GM12892 (cell line): Measurements from ENCODE around the gene LAMP1.

Source experiments
- DNase-seq: peaks from one replicate; pipeline ENCODE4 v3.0.0; 2011; ENCODE audit not compliant: insufficient read length
- FAIRE-seq: peaks from 2 replicates; lab custom pipeline; 2011; peaks lifted over from hg19 to GRCh38; lab: Jason Lieb, UNC
- POLR2A ChIP-seq: IDR thresholded peaks from 2 replicates; pipeline ENCODE4 v1.6.1; 2011; ENCODE audit warnings: low read depth, low read length, control low read depth
- POLR2AphosphoS5 ChIP-seq: IDR thresholded peaks from 2 replicates; pipeline ENCODE4 v1.6.1; 2011; ENCODE audit warnings: low read depth, low read length, control low read depth
- TAF1 ChIP-seq: IDR thresholded peaks from 2 replicates; pipeline ENCODE4 v1.6.1; 2011; ENCODE audit warnings: low read depth, mild to moderate bottlenecking, control low read depth, low read length, borderline replicate concordance

The LAMP1 gene

GRCh38 chr13:113320226-113320875, 23.3 kb downstream of the LAMP1 start:
- DNase-seq (no peak), FAIRE-seq (no peak)
- no peak for TF ChIP-seq POLR2AphosphoS5
- TF ChIP-seq TAF1, result no peak
- no peak for TF ChIP-seq POLR2A

DNA sequence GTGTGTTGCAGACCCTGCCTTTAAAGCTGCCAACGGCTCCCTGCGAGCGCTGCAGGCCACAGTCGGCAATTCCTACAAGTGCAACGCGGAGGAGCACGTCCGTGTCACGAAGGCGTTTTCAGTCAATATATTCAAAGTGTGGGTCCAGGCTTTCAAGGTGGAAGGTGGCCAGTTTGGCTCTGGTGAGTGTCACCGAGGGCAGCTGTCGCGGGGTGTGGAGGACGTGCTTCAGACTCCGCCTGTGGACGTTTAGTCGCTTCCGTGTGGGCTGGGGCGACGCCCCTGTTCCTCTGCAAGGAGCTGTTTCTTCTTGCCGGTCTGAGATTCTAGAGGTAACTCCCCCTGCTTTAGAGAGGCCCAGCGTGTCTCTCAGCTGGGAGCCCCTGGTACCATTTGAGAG, 24.5 kb downstream of the LAMP1 start:
- FAIRE-seq (no peak), DNase-seq (no peak)
- TF ChIP-seq POLR2A, result no peak
- no peak for TF ChIP-seq POLR2AphosphoS5
- no peak for TF ChIP-seq TAF1

GRCh38 chr13:113322043-113322461, 25.0 kb downstream of the LAMP1 start:
- no peak for TF ChIP-seq TAF1
- peak; percentile 23; the same call in 1 of the 2 replicates for TF ChIP-seq POLR2AphosphoS5
- no peak for TF ChIP-seq POLR2A
- no peak for FAIRE-seq
- DNase-seq, result no peak

- no peak for TF ChIP-seq TAF1
- TF ChIP-seq POLR2AphosphoS5, result no peak
- TF ChIP-seq POLR2A, result no peak
- FAIRE-seq (no peak), DNase-seq (no peak)
These were observed 26.0 kb downstream of the LAMP1 start for GRCh38 chr13:113322890-113323651.

GRCh38 chr13:113323869-113324268, 26.8 kb downstream of the LAMP1 start:
- DNase-seq, result no peak
- FAIRE-seq, result no peak
- no peak for TF ChIP-seq TAF1
- TF ChIP-seq POLR2AphosphoS5, result no peak
- no peak; the same call in 1 of the 2 replicates for TF ChIP-seq POLR2A

GRCh38 chr13:113324398-113324797, 27.4 kb downstream of the LAMP1 start:
- DNase-seq (no peak), FAIRE-seq (no peak)
- TF ChIP-seq POLR2AphosphoS5 (no peak), TAF1 (no peak), POLR2A (no peak)

- no peak for TF ChIP-seq POLR2A
- TF ChIP-seq POLR2AphosphoS5, result no peak
- no peak for TF ChIP-seq TAF1
- DNase-seq (no peak), FAIRE-seq (no peak)
These were observed 28.7 kb downstream of the LAMP1 start for GRCh38 chr13:113325779-113326178.

- FAIRE-seq (no peak), DNase-seq (no peak)
- TF ChIP-seq POLR2AphosphoS5 (no peak), POLR2A (no peak), TAF1 (no peak)
These were observed 30.3 kb downstream of the LAMP1 start for GRCh38 chr13:113327391-113327765.

GRCh38 chr13:113327766-113328471, 30.9 kb downstream of the LAMP1 start:
- TF ChIP-seq POLR2AphosphoS5 (no peak), TAF1 (no peak), POLR2A (no peak)
- FAIRE-seq (no peak), DNase-seq (no peak)

DNA sequence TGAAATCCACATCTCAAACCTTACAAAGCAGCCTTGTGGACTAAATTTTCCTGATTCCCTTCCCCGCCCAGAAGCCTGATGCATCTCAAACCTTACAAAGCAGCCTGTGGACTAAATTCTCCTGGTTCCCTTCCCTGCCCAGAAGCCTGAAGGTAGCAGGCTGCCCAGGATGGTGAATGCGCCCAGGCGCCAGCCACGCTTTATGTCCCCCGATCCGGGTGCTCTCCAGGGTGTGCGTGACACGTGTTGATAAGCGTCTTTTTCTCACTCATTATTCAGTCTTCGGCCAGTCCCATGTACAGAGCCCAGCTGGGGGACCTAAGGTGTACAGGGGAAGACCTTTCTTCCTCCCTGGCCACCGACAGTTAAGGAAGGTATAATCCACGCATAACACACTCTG, 31.8 kb downstream of the LAMP1 start:
- no peak for TF ChIP-seq TAF1
- TF ChIP-seq POLR2AphosphoS5, result no peak
- no peak for TF ChIP-seq POLR2A
- FAIRE-seq (no peak), DNase-seq (no peak)

GRCh38 chr13:113329656-113330312, 32.7 kb downstream of the LAMP1 start:
- no peak for DNase-seq
- FAIRE-seq, result no peak
- TF ChIP-seq POLR2A (no peak), TAF1 (no peak), POLR2AphosphoS5 (no peak)

DNA sequence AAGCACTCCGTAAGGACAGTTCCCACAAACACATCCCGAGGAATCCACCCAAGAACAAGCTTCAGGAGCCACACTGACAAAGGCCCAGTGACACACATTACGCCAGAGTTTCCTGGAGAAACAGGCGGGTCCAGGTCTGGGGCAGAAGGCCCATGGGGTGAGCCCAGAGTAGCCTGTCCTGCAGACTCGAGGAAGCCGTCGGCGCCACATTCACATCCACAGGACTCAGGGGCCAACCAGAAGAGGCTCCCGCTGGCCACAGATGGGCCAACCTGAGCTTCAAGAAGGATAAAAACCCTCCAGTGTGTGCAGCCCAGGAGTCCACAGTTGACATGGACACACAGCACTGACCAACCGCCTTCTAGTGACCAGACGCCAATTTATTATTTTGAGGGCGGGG, 35.6 kb downstream of the LAMP1 start:
- no peak for DNase-seq
- FAIRE-seq, result no peak
- no peak for TF ChIP-seq TAF1
- TF ChIP-seq POLR2A, result no peak
- TF ChIP-seq POLR2AphosphoS5, result no peak
